ENCODE data around the gene STK35.

STK35 gene

GRCh38 chr20:2103461-2104153, 2.0 kb downstream of the STK35 start:
- no peak for TF ChIP-seq CTCF (IDR thresholded peaks at IDR 0.05; ENCODE audit: low read depth, low read length)
- H3K4me3 ChIP-seq (replicated peaks in 1 of 2; ENCODE audit: low read depth in 2 of 2, low read length in 2 of 2), result peak overlapping the region; percentile 92 to 95
- DNase-seq (ENCODE audit: low read depth in 2 of 2), result peak in 1 of 2 donors; percentile 10

GRCh38 chr20:2104236-2104635, 2.6 kb downstream of the STK35 start:
- H3K4me3 ChIP-seq (replicated peaks in 1 of 2; ENCODE audit: low read depth in 2 of 2, low read length in 2 of 2), result peak overlapping the region; percentile 92 to 95
- TF ChIP-seq CTCF (IDR thresholded peaks at IDR 0.05; ENCODE audit: low read depth, low read length), result no peak
- no peak for DNase-seq (ENCODE audit: low read depth in 2 of 2)

- no peak for DNase-seq (ENCODE audit: low read depth in 2 of 2)
- no peak for TF ChIP-seq CTCF (IDR thresholded peaks at IDR 0.05; ENCODE audit: low read depth, low read length)
- H3K4me3 ChIP-seq (replicated peaks in 1 of 2; ENCODE audit: low read depth in 2 of 2, low read length in 2 of 2), result no peak overlapping the region
Measured at GRCh38 chr20:2108498-2108897, 6.9 kb downstream of the STK35 start.

GRCh38 chr20:2108987-2109386, 7.4 kb downstream of the STK35 start:
- no peak for TF ChIP-seq CTCF (IDR thresholded peaks at IDR 0.05; ENCODE audit: low read depth, low read length)
- DNase-seq (ENCODE audit: low read depth in 2 of 2), result peak; percentile 54 to 83
- H3K4me3 ChIP-seq (replicated peaks in 1 of 2; ENCODE audit: low read depth in 2 of 2, low read length in 2 of 2), result no peak overlapping the region

GRCh38 chr20:2109425-2110210, 8.0 kb downstream of the STK35 start:
- TF ChIP-seq CTCF (IDR thresholded peaks at IDR 0.05; ENCODE audit: low read depth, low read length), result no peak
- no peak overlapping the region for H3K4me3 ChIP-seq (replicated peaks in 1 of 2; ENCODE audit: low read depth in 2 of 2, low read length in 2 of 2)
- DNase-seq (ENCODE audit: low read depth in 2 of 2), result peak in 1 of 2 donors; percentile 21

GRCh38 chr20:2112910-2113309, 11.3 kb downstream of the STK35 start:
- no peak for TF ChIP-seq CTCF (IDR thresholded peaks at IDR 0.05; ENCODE audit: low read depth, low read length)
- no peak overlapping the region for H3K4me3 ChIP-seq (replicated peaks in 1 of 2; ENCODE audit: low read depth in 2 of 2, low read length in 2 of 2)
- DNase-seq (ENCODE audit: low read depth in 2 of 2), result no peak
